Liver (tissue), 9 donors: ENCODE results near the gene RCE1. TPM values are rescaled to one million over a fixed set of nuclear protein-coding genes. Genes with fewer than 3 reads are reported as not detected.

Experiments used
- DNase-seq: peaks from one replicate; pipeline ENCODE4 v3.0.0-alpha.2; 2017; ENCODE audit warnings: low spot score
- H3K27ac ChIP-seq, 2 donors: one replicate each; pipeline ENCODE4 v1.7.0; 2013; ENCODE audit warnings: inconsistent platforms in 2 of 2, low read length in 2 of 2, control low read depth in 1 of 2, low read depth in 1 of 2, mild to moderate bottlenecking in 1 of 2
- H3K27me3 ChIP-seq, 4 donors: one replicate each; pipeline versions ENCODE4 v1.6.1 to v1.7.0; 2013; ENCODE audit warnings: low read length in 3 of 4, inconsistent platforms in 1 of 4, mild to moderate bottlenecking in 1 of 4, moderate library complexity in 1 of 4; ENCODE audit not compliant: control insufficient read depth in 4 of 4, insufficient read depth in 4 of 4
- H3K36me3 ChIP-seq, 4 donors: one replicate each; pipeline versions ENCODE4 v1.6.1 to v1.7.0; 2013; ENCODE audit warnings: low read length in 3 of 4, mild to moderate bottlenecking in 3 of 4, low read depth in 1 of 4, moderate library complexity in 1 of 4; ENCODE audit not compliant: control insufficient read depth in 4 of 4, insufficient read depth in 3 of 4
- H3K4me1 ChIP-seq, 4 donors: one replicate each; pipeline versions ENCODE4 v1.6.1 to v1.7.0; 2013; ENCODE audit warnings: low read length in 3 of 4, mild to moderate bottlenecking in 3 of 4, moderate library complexity in 1 of 4; ENCODE audit not compliant: control insufficient read depth in 4 of 4, insufficient read depth in 4 of 4
- H3K4me3 ChIP-seq, 3 donors: one replicate each; pipeline versions ENCODE4 v1.6.1 to v1.7.0; 2013; ENCODE audit warnings: low read length in 3 of 3, control low read depth in 1 of 3, low read depth in 1 of 3, mild to moderate bottlenecking in 1 of 3
- H3K9ac ChIP-seq, 2 donors: one replicate each; pipeline ENCODE4 v1.7.0; 2013; ENCODE audit warnings: low read length in 2 of 2, mild to moderate bottlenecking in 2 of 2, moderate library complexity in 2 of 2, control low read depth in 1 of 2, low read depth in 1 of 2
- H3K9me3 ChIP-seq, 4 donors: one replicate each; pipeline versions ENCODE4 v1.6.1 to v1.7.0; 2013; ENCODE audit warnings: low read length in 3 of 4; ENCODE audit not compliant: control insufficient read depth in 4 of 4
- ATF3 ChIP-seq: IDR thresholded peaks from 2 replicates; pipeline ENCODE4 v1.6.1; 2016; ENCODE audit warnings: antibody characterized with exemption
- CTCF ChIP-seq: fragments of 150-350 bp; IDR thresholded peaks from 2 replicates; pipeline ENCODE4 v1.5.1; 2017; ENCODE audit warnings: improper control_type of control experiment, low read depth, low read length; ENCODE audit not compliant: missing input control
- GABPA ChIP-seq, 2 donors: IDR thresholded peaks in 1 of 2; conservative IDR thresholded peaks in 1 of 2; 2 replicates each; pipeline ENCODE4 v1.6.1; 2016; ENCODE audit warnings: antibody characterized with exemption in 2 of 2, mild to moderate bottlenecking in 1 of 2, moderate library complexity in 1 of 2
- HNF4A ChIP-seq, 2 donors: conservative IDR thresholded peaks; 2 replicates each; pipeline ENCODE4 v1.6.1; 2016; ENCODE audit warnings: antibody characterized with exemption in 2 of 2, mild to moderate bottlenecking in 2 of 2
- HNF4G ChIP-seq: IDR thresholded peaks from 2 replicates; pipeline ENCODE4 v1.6.1; 2016; ENCODE audit warnings: antibody characterized with exemption
- YY1 ChIP-seq: IDR thresholded peaks from 2 replicates; pipeline ENCODE4 v1.6.1; 2016; ENCODE audit warnings: antibody characterized with exemption, mild to moderate bottlenecking
- WGBS: extraction: QIAGEN DNeasy Blood & Tissue Kit; methylation state at CpG from one replicate; pipeline ENCODE4 v1.1.7; 2013; 5-methylcytosine and 5-hydroxymethylcytosine counted together
- polyA plus RNA-seq, 2 donors: library from polyadenylated mRNA; stranded (reverse) in 1 of 2; unstranded in 1 of 2; fragments of 200-250 nt in 1 of 2; fragments of >200 nt in 1 of 2; fragmentation: Nextera tagmentation in 1 of 2; extraction: Ambion mirVana in 1 of 2; gene quantifications; one replicate each; pipeline versions ENCODE4 v1.2.1 to v1.2.3, GENCODE V29; 2013 to 2015
- total RNA-seq, 2 donors: library from RNA; depleted of rRNA; stranded (reverse); fragments of >200 nt; gene quantifications; one replicate each; pipeline ENCODE4 v1.2.3, GENCODE V29; 2014
- donor health status: healthy.
- donor health status: healthy.
- donor health status: healthy.
- donor health status: healthy.
- donor health status: healthy.

RCE1 gene
- total and polyA plus RNA-seq, 4 donors: 2.9 to 7.7 (median 3.2) TPM

GRCh38 chr11:66892911-66893310 lies 49.7 kb downstream of the RCE1 start (continued):
- no peak for TF ChIP-seq CTCF
- no peak for TF ChIP-seq HNF4G
- TF ChIP-seq YY1: no peak
- TF ChIP-seq ATF3: no peak
- TF ChIP-seq HNF4A (conservative IDR thresholded peaks at IDR 0.05): no peak
- TF ChIP-seq GABPA (IDR thresholded peaks at IDR 0.05 in 1 of 2, conservative IDR thresholded peaks at IDR 0.05 in 1 of 2): no peak

- 91% methylated on average over 2 of the region's 2 CpGs for WGBS
Observed at GRCh38 chr11:66894141-66894540, 50.9 kb downstream of the RCE1 start.

More at GRCh38 chr11:66894141-66894540, 50.9 kb downstream of the RCE1 start:
- Histone ChIP-seq H3K36me3 (no peaks in the 10 kb centered on the region), H3K9ac (no peak overlapping the region), H3K27ac (no peak overlapping the region), H3K9me3 (no peaks in the 10 kb centered on the region), H3K4me3 (no peak overlapping the region), H3K27me3 (no peaks in the 10 kb centered on the region), H3K4me1 (peaks cover 0 to 4% (median under 1%) of the 10 kb centered on the region in 4 donors)
- DNase-seq: no peak
- TF ChIP-seq ATF3 (no peak), GABPA (IDR thresholded peaks at IDR 0.05 in 1 of 2, conservative IDR thresholded peaks at IDR 0.05 in 1 of 2) (no peak)

Other genes with a start within 250 kb of the RCE1 start
- 10 to 100 TPM; 27.1 to 53.5 TPM for gene RBM14, start 226.8 kb upstream of the RCE1 start, total RNA-seq
- gene RBM14, start 226.8 kb upstream of the RCE1 start, polyA plus RNA-seq: 10 to 100 TPM in 1 of 2 donors, 1 to 10 TPM in 1; 7.0 to 16.7 TPM
- 10 to 100 TPM; 43.3 to 59.2 TPM for gene RBM4, start 204.7 kb upstream of the RCE1 start, total RNA-seq
- 10 to 100 TPM; 36.9 to 49.4 TPM for gene RBM4, start 204.7 kb upstream of the RCE1 start, polyA plus RNA-seq
- gene RBM4B, start 165.6 kb upstream of the RCE1 start, total RNA-seq: 10 to 100 TPM; 12.3 to 13.8 TPM
- 1 to 10 TPM; 7.1 to 8.8 TPM for gene RBM4B, start 165.6 kb upstream of the RCE1 start, polyA plus RNA-seq
- gene SPTBN2, start 114.2 kb upstream of the RCE1 start, total RNA-seq: 100 to 1,000 TPM in 1 of 2 donors, 1 to 10 TPM in 1; 9.6 to 103 TPM
- 10 to 100 TPM; 12.2 to 33.1 TPM for gene SPTBN2, start 114.2 kb upstream of the RCE1 start, polyA plus RNA-seq
- 1 to 10 TPM in 1 of 2 donors, under 1 TPM in 1; 0.75 to 3.4 TPM for gene LRFN4, start 13.6 kb downstream of the RCE1 start, total RNA-seq
- 1 to 10 TPM in 1 of 2 donors, not detected in 1; 1.5 TPM for gene LRFN4, start 13.6 kb downstream of the RCE1 start, polyA plus RNA-seq
- gene PC, start 114.9 kb downstream of the RCE1 start, total RNA-seq: 100 to 1,000 TPM; 144 to 384 TPM
- 100 to 1,000 TPM; 209 to 583 TPM for gene PC, start 114.9 kb downstream of the RCE1 start, polyA plus RNA-seq
- not detected for gene C11orf86, start 131.9 kb downstream of the RCE1 start, total RNA-seq
- gene C11orf86, start 131.9 kb downstream of the RCE1 start, polyA plus RNA-seq: under 1 TPM in 1 of 2 donors, not detected in 1; 0.18 TPM
- 1 to 10 TPM; 1.0 to 1.8 TPM for gene SYT12, start 179.7 kb downstream of the RCE1 start, total RNA-seq
- 10 to 100 TPM in 1 of 2 donors, under 1 TPM in 1; 0.47 to 12.1 TPM for gene SYT12, start 179.7 kb downstream of the RCE1 start, polyA plus RNA-seq
- gene RHOD, start 213.4 kb downstream of the RCE1 start, total RNA-seq: 10 to 100 TPM in 1 of 2 donors, 1 to 10 TPM in 1; 7.8 to 27.0 TPM
- gene RHOD, start 213.4 kb downstream of the RCE1 start, polyA plus RNA-seq: 10 to 100 TPM; 39.4 to 50.7 TPM